Spinal cord (tissue), 10 donors: ENCODE measurements around the gene NANOS2. TPM values are rescaled to one million over a fixed set of nuclear protein-coding genes. Genes with fewer than 3 reads are reported as not detected.

Experiments
- DNase-seq, 6 donors: peaks; one replicate each; pipeline versions ENCODE4 v3.0.0 to v3.0.0-alpha.2; 2013 to 2015; ENCODE audit warnings: low spot score in 6 of 6, low read depth in 4 of 6
- H3K27ac ChIP-seq: one replicate; pipeline ENCODE4 v1.5.1; 2013; ENCODE audit warnings: low read depth, low read length, control low read depth
- H3K27me3 ChIP-seq: one replicate; pipeline ENCODE4 v1.6.1; 2013; ENCODE audit warnings: low read length; ENCODE audit not compliant: control insufficient read depth, insufficient read depth
- H3K36me3 ChIP-seq: one replicate; pipeline ENCODE4 v1.6.1; 2013; ENCODE audit warnings: low read length; ENCODE audit not compliant: control insufficient read depth, insufficient read depth
- H3K4me1 ChIP-seq: one replicate; pipeline ENCODE4 v1.6.1; 2013; ENCODE audit warnings: low read length; ENCODE audit not compliant: control insufficient read depth, insufficient read depth
- H3K4me3 ChIP-seq: one replicate; pipeline ENCODE4 v1.5.1; 2013; ENCODE audit warnings: low read depth, low read length, control low read depth
- H3K9me3 ChIP-seq: one replicate; pipeline ENCODE4 v1.6.1; 2013; ENCODE audit warnings: low read length; ENCODE audit not compliant: control insufficient read depth, insufficient read depth
- WGBS: methylation state at CpG from one replicate; pipeline ENCODE4 v1.1.5; 2013; ENCODE audit warnings: missing lambda C conversion rate; ENCODE audit not compliant: insufficient coverage; 5-methylcytosine and 5-hydroxymethylcytosine counted together
- polyA plus RNA-seq, 2 donors: library from polyadenylated mRNA; unstranded; fragments of 120-200 nt; gene quantifications; one replicate each; pipeline ENCODE4 v1.2.1, GENCODE V29; 2013; ENCODE audit not compliant: insufficient read length in 2 of 2
- total RNA-seq, 2 donors: library from RNA; depleted of rRNA in 1 of 2; stranded (reverse); fragments of 120-200 nt in 1 of 2; fragments of >200 nt in 1 of 2; gene quantifications; one replicate each; pipeline versions ENCODE4 v1.2.3 to v1.2.4, GENCODE V29; 2013 to 2014
- donor health status: healthy.

NANOS2 gene
- total and polyA plus RNA-seq, 4 donors = 0.11 to 0.21 (median 0.15) TPM; not detected in 1

- no peak for DNase-seq
- no peaks in the 10 kb centered on the region for H3K27me3 ChIP-seq
- H3K27ac ChIP-seq = no peak overlapping the region
- no peaks in the 10 kb centered on the region for H3K9me3 ChIP-seq
- WGBS = 51% methylated on average over 7 of the region's 9 CpGs
- H3K4me1 ChIP-seq = peaks cover 10% of the 10 kb centered on the region
- H3K36me3 ChIP-seq = peaks cover 46% of the 10 kb centered on the region
- no peak overlapping the region for H3K4me3 ChIP-seq
These were observed 19.2 kb upstream of the NANOS2 start for GRCh38 chr19:45933759-45934158.

- peaks cover 17% of the 10 kb centered on the region for H3K4me1 ChIP-seq
- H3K27me3 ChIP-seq = no peaks in the 10 kb centered on the region
- DNase-seq = peak in 1 of 6 donors; percentile 45
- no peak overlapping the region for H3K4me3 ChIP-seq
- peaks cover 28% of the 10 kb centered on the region for H3K36me3 ChIP-seq
- no peaks in the 10 kb centered on the region for H3K9me3 ChIP-seq
- H3K27ac ChIP-seq = no peak overlapping the region
- WGBS = 86% methylated on average over 1 of the region's 3 CpGs
These were observed 16.5 kb upstream of the NANOS2 start for GRCh38 chr19:45931055-45931454.

- Histone ChIP-seq H3K9me3 (no peaks in the 10 kb centered on the region), H3K4me1 (peaks cover 13% of the 10 kb centered on the region), H3K4me3 (no peak overlapping the region), H3K36me3 (peaks cover 16% of the 10 kb centered on the region), H3K27me3 (no peaks in the 10 kb centered on the region), H3K27ac (no peak overlapping the region)
- DNase-seq = no peak
- WGBS = 58% methylated on average over 1 of the region's 2 CpGs
These were observed 14.7 kb upstream of the NANOS2 start for GRCh38 chr19:45929247-45929646.

- H3K9me3 ChIP-seq = no peaks in the 10 kb centered on the region
- DNase-seq = peak; percentile 76 to 98 (median 88)
- H3K27ac ChIP-seq = no peak overlapping the region
- H3K36me3 ChIP-seq = peaks cover 3% of the 10 kb centered on the region
- no peaks in the 10 kb centered on the region for H3K27me3 ChIP-seq
- 4% methylated on average over 29 of the region's 33 CpGs for WGBS
- H3K4me1 ChIP-seq = peaks cover 13% of the 10 kb centered on the region
- H3K4me3 ChIP-seq = no peak overlapping the region
These were observed 13.1 kb upstream of the NANOS2 start for GRCh38 chr19:45927565-45928261.

GRCh38 chr19:45924891-45925447 is 10.4 kb upstream of the NANOS2 start:
- Histone ChIP-seq H3K4me1 (peaks cover 21% of the 10 kb centered on the region), H3K36me3 (no peaks in the 10 kb centered on the region), H3K27me3 (no peaks in the 10 kb centered on the region), H3K9me3 (no peaks in the 10 kb centered on the region), H3K4me3 (no peak overlapping the region), H3K27ac (no peak overlapping the region)
- 90% methylated on average over 4 of the region's 6 CpGs for WGBS
- no peak for DNase-seq

- peaks cover 20% of the 10 kb centered on the region for H3K4me1 ChIP-seq
- no peaks in the 10 kb centered on the region for H3K9me3 ChIP-seq
- H3K27ac ChIP-seq = no peak overlapping the region
- no peaks in the 10 kb centered on the region for H3K36me3 ChIP-seq
- 64% methylated on average over 8 of the region's 9 CpGs for WGBS
- H3K4me3 ChIP-seq = no peak overlapping the region
- no peak for DNase-seq
- H3K27me3 ChIP-seq = no peaks in the 10 kb centered on the region
These were observed 7.7 kb upstream of the NANOS2 start for GRCh38 chr19:45922281-45922680.

GRCh38 chr19:45920458-45920857 is 5.9 kb upstream of the NANOS2 start:
- Histone ChIP-seq H3K27ac (no peak overlapping the region), H3K27me3 (no peaks in the 10 kb centered on the region), H3K9me3 (no peaks in the 10 kb centered on the region), H3K36me3 (no peaks in the 10 kb centered on the region), H3K4me3 (no peak overlapping the region), H3K4me1 (peaks cover 20% of the 10 kb centered on the region)
- WGBS = 60% methylated on average over 2 of the region's 8 CpGs
- DNase-seq = no peak

- 30% methylated on average over 5 of the region's 7 CpGs for WGBS
- peak in 2 of 6 donors; percentile 46 to 53 for DNase-seq
These were observed 5.1 kb upstream of the NANOS2 start for GRCh38 chr19:45919678-45920077.

GRCh38 chr19:45918721-45919120 is 4.1 kb upstream of the NANOS2 start:
- WGBS = 74% methylated on average over 3 of the region's 4 CpGs
- Histone ChIP-seq H3K9me3 (no peaks in the 10 kb centered on the region), H3K36me3 (no peaks in the 10 kb centered on the region), H3K4me3 (no peak overlapping the region), H3K27ac (no peak overlapping the region), H3K27me3 (no peaks in the 10 kb centered on the region), H3K4me1 (peaks cover 23% of the 10 kb centered on the region)
- no peak for DNase-seq

More at GRCh38 chr19:45919678-45920077, 5.1 kb upstream of the NANOS2 start:
- Histone ChIP-seq H3K27ac (no peak overlapping the region), H3K27me3 (no peaks in the 10 kb centered on the region), H3K36me3 (no peaks in the 10 kb centered on the region), H3K4me1 (peaks cover 20% of the 10 kb centered on the region), H3K4me3 (no peak overlapping the region), H3K9me3 (no peaks in the 10 kb centered on the region)
